Activated T-cell treated with anti-CD3 and anti-CD28 coated beads for 1 hour (primary cell): ENCODE data around the gene PDGFRB.

Source experiments
- DNase-seq: peaks from one replicate; pipeline ENCODE4 v3.0.0-alpha.2; 2020; ENCODE audit warnings: low read depth

The PDGFRB gene

GRCh38 chr5:150081541-150082283 is 73.9 kb downstream of the PDGFRB start:
- DNase-seq = no peak

- DNase-seq = no peak
These were observed 74.8 kb downstream of the PDGFRB start for GRCh38 chr5:150080696-150081435.

GRCh38 chr5:150079909-150080461 is 75.7 kb downstream of the PDGFRB start:
- no peak for DNase-seq

GRCh38 chr5:150078802-150079689 is 76.6 kb downstream of the PDGFRB start:
- DNase-seq = no peak

DNA sequence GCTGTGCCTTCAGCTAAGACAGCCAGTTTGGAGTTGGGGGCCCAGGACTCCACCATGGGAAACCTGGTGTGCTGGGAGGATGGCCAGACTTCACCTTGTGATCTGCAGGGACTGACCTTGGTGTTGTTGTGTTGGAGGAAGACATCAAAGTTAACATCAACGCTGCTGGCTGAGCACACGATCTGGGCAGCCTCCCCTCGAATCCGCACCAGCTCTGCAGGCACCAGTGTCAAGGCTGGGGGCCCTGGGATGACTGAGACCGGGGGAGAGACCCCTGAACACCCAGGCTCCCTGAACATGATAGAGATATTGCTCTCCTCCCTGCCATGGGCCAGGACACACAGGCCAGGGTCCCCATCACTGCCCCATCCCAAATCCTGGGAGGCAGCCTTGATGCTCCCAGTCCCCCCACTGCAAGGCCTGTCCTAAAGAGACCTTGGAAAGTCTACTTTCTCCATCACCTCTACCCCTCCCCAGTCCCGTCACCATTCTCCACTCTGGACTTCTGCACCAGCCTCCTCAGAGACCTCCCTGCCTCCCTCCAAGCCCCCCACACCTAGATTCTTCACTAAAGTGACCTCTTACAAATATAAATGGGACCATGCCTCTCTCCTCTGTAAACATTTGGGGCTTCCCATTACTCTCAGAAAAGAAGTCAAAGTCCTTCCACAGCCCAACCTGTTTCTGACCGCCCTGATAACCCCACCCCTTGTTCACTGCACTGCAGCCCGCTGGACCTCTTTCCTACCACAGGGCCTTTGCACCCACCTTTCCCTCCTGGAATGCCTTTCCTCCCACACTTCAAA is 77.4 kb downstream of the PDGFRB start:
- no peak for DNase-seq

- DNase-seq = no peak
These were observed 78.6 kb downstream of the PDGFRB start for GRCh38 chr5:150077060-150077459.

GRCh38 chr5:150075806-150076205 is 79.8 kb downstream of the PDGFRB start:
- DNase-seq = no peak

DNA sequence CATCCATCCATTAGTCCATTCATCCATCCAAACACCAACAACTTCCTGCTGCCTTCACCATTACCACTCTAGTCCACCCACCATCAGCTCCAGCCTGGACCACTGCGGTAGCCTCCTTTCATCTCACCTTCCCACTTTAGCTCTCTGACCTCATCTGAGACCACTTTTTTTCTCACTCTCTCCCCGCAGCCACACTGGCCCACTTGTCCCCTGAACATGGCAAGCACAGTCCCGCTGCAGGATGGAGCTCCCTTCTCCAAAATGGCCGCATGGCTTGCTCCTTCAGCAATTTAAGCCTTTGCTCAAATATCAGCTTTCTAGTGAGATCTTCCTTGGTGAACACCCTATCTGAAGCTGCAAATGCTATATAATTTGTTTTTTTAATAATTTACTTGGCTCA is 80.4 kb downstream of the PDGFRB start:
- DNase-seq = no peak

GRCh38 chr5:150073677-150074076 is 82.0 kb downstream of the PDGFRB start:
- DNase-seq = no peak

- no peak for DNase-seq
These were observed 82.5 kb downstream of the PDGFRB start for GRCh38 chr5:150073086-150073625.

GRCh38 chr5:150070821-150071220 is 84.8 kb downstream of the PDGFRB start:
- DNase-seq = no peak

GRCh38 chr5:150069672-150070627 is 85.7 kb downstream of the PDGFRB start:
- no peak for DNase-seq

GRCh38 chr5:150068961-150069645 is 86.5 kb downstream of the PDGFRB start:
- DNase-seq = no peak

DNA sequence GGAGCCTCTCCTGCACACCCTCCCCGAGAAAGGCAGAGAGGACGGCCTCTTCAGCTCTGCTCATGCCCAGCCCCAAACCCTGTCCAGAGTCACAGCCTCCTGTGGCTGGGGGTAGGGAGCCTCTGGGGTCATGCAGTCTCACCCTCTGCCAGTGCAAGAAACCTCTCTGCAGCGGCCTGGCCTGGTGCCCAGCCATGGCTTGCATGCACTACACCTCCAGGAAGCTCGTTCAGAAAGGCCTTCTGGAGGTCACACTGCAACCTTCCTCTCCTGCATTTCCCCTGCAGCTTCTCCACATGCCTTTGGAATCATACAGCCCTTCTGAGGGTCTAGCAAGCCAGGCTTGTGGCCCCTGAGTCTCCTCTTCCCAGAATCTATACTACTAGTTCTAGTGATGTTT is 87.2 kb downstream of the PDGFRB start:
- no peak for DNase-seq

DNA sequence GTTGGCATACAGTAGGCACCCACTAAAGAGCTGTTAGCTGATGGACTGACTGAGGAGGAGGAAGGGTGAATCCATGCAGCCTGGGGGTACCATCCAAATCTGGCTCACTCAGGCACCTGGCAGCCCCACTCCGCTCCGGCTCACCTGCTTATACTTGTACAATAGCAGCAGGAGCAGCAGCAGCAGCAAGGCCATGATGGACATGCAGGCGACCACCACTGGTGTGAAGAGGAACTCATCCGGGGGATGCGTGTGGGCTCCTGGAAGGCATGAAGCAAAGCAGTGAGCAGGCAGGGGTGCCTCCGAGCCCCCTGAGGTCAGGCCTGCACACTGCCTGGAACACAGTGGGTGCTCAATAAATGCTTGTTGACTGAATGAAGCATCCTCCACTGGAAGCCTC is 87.6 kb downstream of the PDGFRB start:
- DNase-seq = no peak

DNA sequence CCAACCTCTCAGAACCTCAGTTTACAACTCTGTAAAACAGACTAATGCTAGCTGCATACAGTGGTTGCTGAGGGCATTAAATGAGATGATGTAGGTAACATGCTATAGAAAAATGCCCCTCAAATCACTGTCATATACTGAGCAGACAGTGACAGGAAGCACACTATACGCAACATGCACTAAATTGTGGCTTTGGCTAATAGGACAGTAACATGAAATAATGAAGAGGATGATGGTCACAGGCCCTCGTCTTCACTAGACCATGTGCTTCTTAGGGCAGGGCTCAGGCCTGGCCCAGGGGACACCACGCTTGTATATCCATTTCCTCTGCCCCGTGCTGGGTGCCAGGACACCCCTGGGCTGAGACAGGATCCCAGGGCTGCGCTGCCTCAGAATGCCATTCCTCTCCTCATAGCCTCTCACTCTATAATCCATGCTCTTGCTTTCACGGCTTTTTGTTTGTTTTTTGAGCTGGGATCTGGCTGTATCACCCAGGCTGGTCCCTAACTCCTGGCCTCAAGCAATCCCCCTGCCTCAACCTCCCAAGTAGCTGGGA is 88.2 kb downstream of the PDGFRB start:
- no peak for DNase-seq

- DNase-seq = no peak
These were observed 88.7 kb downstream of the PDGFRB start for GRCh38 chr5:150066901-150067396.

GRCh38 chr5:150066436-150066835 is 89.2 kb downstream of the PDGFRB start:
- no peak for DNase-seq

DNA sequence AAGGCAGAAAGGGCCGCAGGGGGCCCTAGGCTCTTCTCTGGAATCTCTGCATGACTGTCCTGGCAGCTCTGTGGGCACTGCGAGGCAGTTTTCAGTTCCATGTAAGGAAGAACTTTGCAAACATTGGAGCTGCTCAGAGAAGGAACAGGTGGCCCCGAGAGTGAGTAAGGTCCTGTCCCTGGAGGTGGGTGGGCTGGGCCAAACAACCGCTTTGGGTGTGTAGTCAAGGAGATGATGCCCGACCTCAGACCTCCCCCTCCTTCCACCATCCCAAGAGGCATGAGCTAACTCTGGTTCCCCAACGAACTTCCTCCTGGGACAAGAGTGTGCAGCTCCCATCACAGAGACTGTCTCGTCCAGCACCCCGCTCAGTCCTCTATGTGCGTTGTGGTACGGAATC is 89.8 kb downstream of the PDGFRB start:
- no peak for DNase-seq
